Esophagus squamous epithelium (tissue), 5 donors: ENCODE data around the gene SAP25. TPM values are rescaled to one million over a fixed set of nuclear protein-coding genes. Genes with fewer than 3 reads are reported as not detected.

Source experiments
- DNase-seq: peaks from one replicate; lab custom pipeline; 2025; lab: John Stamatoyannopoulos, UW
- H3K27ac ChIP-seq, 4 donors: fragments of 200-600 bp; sonication (generic); one replicate each; pipeline ENCODE4 v1.5.1; 2016 to 2019; ENCODE audit warnings: mild to moderate bottlenecking in 1 of 4
- H3K27me3 ChIP-seq, 4 donors: fragments of 200-600 bp; sonication (generic); 1 replicate in 3 of 4; 2 replicates in 1 of 4; pipeline versions ENCODE4 v1.5.1 to v1.6.0; 2017 to 2021; ENCODE audit warnings: antibody characterized with exemption in 1 of 4
- H3K36me3 ChIP-seq, 3 donors: fragments of 200-600 bp; sonication (generic); one replicate each; pipeline ENCODE4 v1.5.1; 2016 to 2019
- H3K4me1 ChIP-seq, 3 donors: fragments of 200-600 bp; sonication (generic); one replicate each; pipeline ENCODE4 v1.5.1; 2017 to 2019
- H3K4me3 ChIP-seq, 4 donors: fragments of 200-600 bp; sonication (generic); 1 replicate in 3 of 4; 2 replicates in 1 of 4; pipeline ENCODE4 v1.5.1; 2016 to 2019; ENCODE audit warnings: mild to moderate bottlenecking in 2 of 4, moderate library complexity in 1 of 4
- H3K9me3 ChIP-seq, 3 donors: fragments of 200-600 bp; sonication (generic); one replicate each; pipeline ENCODE4 v1.5.1; 2016 to 2019
- POLR2A ChIP-seq, 4 donors: fragments of 450-650 bp; IDR thresholded peaks; one replicate each; pipeline ENCODE4 v1.6.1; 2017; ENCODE audit warnings: antibody characterized with exemption in 4 of 4, mild to moderate bottlenecking in 4 of 4, moderate library complexity in 3 of 4
- WGBS, 2 donors: methylation state at CpG; one replicate each; pipeline ENCODE4 v1.1.5; 2018; 5-methylcytosine and 5-hydroxymethylcytosine counted together
- intact Hi-C: fragments of 100-400 bp; cut with DNase I; formaldehyde crosslinking; loops from one replicate; pipeline ENCODE4 v1.15.0; 2022
- total RNA-seq, 4 donors: library from RNA; depleted of rRNA; stranded (reverse); fragments of >200 nt; gene quantifications; one replicate each; pipeline ENCODE4 v1.1.0, GENCODE V29; 2016
- TF ChIP-seq, protein P1 (sequence below), 6 experiments: fragments of 450-650 bp in 4 of 6; fragments of 200-600 bp in 2 of 6; sonication (generic) in 2 of 6; IDR thresholded peaks; one replicate each; pipeline ENCODE4 v1.5.1; 2016 to 2019; ENCODE audit warnings: antibody characterized with exemption in 6 of 6, mild to moderate bottlenecking in 4 of 6, moderate library complexity in 4 of 6
- donor health status: DM: yes; HTN: yes; CAD: no.

The SAP25 gene
- total RNA-seq, 4 donors from 2014 or later: 0.38 to 1.8 TPM; not detected in 2

DNA sequence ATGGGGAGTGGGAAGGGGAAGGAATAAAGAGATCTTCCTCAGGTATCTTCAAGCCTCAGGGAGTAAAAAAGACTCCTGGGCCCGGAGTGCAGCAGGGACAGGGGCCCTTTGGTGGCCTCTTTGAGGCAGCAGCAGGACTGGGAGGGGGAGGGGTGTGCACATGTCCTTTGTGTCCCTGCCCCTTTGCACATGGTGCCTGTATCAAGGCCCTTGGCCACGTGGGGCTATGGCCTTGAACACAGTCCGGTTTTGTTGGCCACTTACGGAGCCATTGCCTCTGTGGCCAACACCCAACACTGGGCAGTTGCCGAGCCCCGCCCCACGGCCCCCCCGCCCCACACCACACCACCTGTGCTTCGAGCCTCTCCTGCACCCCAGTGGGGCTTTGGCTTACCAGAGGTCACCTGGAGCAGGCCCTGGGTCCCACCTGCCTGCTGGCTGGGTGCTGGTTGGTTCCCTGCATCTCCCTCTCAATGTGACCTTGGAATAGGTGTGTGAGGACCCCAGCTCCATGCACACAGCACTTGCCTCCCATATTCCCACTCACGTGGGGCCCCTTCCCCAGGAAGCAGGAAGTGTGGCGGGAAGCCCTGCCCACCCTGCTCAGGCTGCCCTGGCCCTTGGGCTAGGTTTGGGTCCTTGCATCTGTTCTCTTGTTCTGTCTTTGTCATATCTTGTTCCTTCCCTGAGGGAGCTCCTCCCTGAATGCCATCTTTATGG lies 5.4 kb downstream of the SAP25 start:
- TF ChIP-seq, protein P1, sequence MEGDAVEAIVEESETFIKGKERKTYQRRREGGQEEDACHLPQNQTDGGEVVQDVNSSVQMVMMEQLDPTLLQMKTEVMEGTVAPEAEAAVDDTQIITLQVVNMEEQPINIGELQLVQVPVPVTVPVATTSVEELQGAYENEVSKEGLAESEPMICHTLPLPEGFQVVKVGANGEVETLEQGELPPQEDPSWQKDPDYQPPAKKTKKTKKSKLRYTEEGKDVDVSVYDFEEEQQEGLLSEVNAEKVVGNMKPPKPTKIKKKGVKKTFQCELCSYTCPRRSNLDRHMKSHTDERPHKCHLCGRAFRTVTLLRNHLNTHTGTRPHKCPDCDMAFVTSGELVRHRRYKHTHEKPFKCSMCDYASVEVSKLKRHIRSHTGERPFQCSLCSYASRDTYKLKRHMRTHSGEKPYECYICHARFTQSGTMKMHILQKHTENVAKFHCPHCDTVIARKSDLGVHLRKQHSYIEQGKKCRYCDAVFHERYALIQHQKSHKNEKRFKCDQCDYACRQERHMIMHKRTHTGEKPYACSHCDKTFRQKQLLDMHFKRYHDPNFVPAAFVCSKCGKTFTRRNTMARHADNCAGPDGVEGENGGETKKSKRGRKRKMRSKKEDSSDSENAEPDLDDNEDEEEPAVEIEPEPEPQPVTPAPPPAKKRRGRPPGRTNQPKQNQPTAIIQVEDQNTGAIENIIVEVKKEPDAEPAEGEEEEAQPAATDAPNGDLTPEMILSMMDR (IDR thresholded peaks at IDR 0.05): no peak
- TF ChIP-seq POLR2A (IDR thresholded peaks at IDR 0.05): no peak
- H3K27ac ChIP-seq: peak overlapping the region in 1 of 4 donors; percentile 44
- H3K27me3 ChIP-seq: peaks cover 0 to 17% (median 0%) of the 10 kb centered on the region in 4 donors
- DNase-seq: no peak
- no peak overlapping the region for H3K4me3 ChIP-seq
- H3K9me3 ChIP-seq: no peaks in the 10 kb centered on the region
- H3K4me1 ChIP-seq: peaks cover 12 to 58% (median 24%) of the 10 kb centered on the region in 3 donors
- 57 to 60% methylated on average over 2 to 7 of the region's 11 CpGs for WGBS, 2 donors
- intact Hi-C loops: no loop called here
- peaks cover 4 to 35% (median 4%) of the 10 kb centered on the region in 3 donors for H3K36me3 ChIP-seq

DNA sequence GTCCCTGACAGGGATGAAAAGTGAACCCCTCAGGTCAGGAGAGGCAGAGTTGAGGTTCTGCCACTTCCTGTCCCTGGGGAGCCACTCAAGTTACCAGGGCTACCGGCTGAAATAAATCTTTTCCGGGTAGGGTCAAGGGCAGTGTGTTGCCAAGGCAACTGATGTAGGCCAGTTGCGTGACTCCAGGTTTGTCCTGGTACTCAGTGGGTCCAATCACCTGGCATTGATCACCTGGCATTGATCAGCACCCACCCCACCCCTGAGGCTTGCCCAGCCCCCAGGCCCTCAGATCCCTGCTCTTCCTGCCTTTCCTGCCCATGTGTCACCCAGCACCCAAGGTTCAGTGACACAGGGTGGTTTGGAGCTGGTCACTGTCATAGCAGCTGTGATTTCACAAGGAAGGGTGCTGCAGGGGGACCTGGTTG lies 5.9 kb downstream of the SAP25 start:
- intact Hi-C loops: no loop called here
- H3K4me1 ChIP-seq: peaks cover 12 to 58% (median 24%) of the 10 kb centered on the region in 3 donors
- H3K27me3 ChIP-seq: peaks cover 0 to 17% (median 0%) of the 10 kb centered on the region in 4 donors
- DNase-seq: no peak
- H3K27ac ChIP-seq: peak overlapping the region in 1 of 4 donors; percentile 44
- 43 to 100% methylated on average over 1 to 3 of the region's 3 CpGs for WGBS, 2 donors
- no peaks in the 10 kb centered on the region for H3K9me3 ChIP-seq
- H3K36me3 ChIP-seq: peaks cover 4 to 37% (median 5%) of the 10 kb centered on the region in 3 donors
- TF ChIP-seq, protein P1 (IDR thresholded peaks at IDR 0.05): no peak
- TF ChIP-seq POLR2A (IDR thresholded peaks at IDR 0.05): no peak
- no peak overlapping the region for H3K4me3 ChIP-seq

DNA sequence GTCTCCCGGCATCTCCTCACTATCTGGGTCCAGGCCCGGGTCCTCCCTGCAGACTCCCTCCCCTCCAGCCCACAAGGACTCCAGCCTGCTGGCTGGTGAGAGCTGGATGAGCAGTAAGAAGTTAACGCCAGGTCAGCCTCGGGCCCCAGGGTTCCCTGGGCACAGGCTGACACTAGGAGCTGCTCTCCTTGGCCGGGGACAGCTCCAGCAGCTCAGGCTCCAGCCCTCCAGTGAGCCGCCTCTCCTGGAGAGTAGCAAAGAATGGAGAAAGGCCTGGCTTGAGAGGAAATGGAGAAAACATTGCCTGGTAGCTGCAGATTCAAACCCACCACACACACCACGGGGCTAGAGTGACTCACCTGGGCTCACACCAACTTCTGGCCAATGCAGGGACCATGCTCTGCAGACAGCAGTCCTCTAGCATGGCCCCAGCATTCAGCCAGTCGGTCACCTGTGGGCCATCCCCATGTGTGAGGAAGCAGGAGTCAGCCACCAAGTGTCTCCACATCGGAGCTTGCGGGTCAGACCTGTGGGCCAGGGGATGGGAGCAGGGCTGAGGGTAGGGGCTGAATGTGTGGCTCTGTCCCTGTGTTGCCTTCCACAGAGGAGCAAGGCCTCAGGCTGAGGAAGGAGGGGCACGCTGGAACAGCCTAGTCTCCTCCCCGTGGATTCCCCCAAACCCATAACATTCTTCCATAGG lies 6.5 kb downstream of the SAP25 start:
- peaks cover 12 to 58% (median 24%) of the 10 kb centered on the region in 3 donors for H3K4me1 ChIP-seq
- DNase-seq: no peak

DNA sequence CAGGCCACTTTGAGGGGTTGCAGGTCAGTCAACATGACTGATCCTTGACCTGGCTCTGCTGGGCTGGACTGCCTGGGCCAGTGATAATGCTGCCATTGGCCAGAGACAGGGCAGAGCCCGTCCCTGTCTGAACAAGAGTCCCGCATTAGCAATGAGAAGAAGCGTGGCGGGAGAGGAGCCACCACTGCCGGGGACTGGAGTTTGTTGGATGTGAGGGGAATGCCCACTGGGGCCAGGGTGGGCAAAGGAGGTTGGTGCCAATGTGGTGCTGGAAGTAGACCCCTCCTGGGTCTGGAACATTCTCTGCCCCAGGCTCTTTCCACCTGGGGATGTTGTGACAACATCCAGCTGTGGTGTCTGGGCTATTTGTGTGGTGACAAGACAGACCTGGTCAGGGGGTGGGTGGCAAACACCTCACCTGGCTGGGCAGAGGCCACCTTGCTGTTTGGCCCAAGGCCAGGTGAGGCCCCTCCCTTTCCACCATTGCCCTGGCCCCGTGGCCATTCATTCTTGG lies 7.6 kb downstream of the SAP25 start:
- WGBS, 2 donors: 78 to 84% methylated on average over 4 to 6 of the region's 6 CpGs
- DNase-seq: no peak
- no peak overlapping the region for H3K27ac ChIP-seq
- intact Hi-C loops: no loop called here
- TF ChIP-seq, protein P1 (IDR thresholded peaks at IDR 0.05): no peak
- TF ChIP-seq POLR2A (IDR thresholded peaks at IDR 0.05): no peak
- H3K36me3 ChIP-seq: peaks cover 4 to 53% (median 15%) of the 10 kb centered on the region in 3 donors
- no peaks in the 10 kb centered on the region for H3K9me3 ChIP-seq
- H3K4me1 ChIP-seq: peaks cover 12 to 55% (median 24%) of the 10 kb centered on the region in 3 donors
- H3K27me3 ChIP-seq: peaks cover 0 to 13% (median 0%) of the 10 kb centered on the region in 4 donors
- no peak overlapping the region for H3K4me3 ChIP-seq

More for the DNA sequence above, 6.5 kb downstream of the SAP25 start:
- TF ChIP-seq, protein P1 (IDR thresholded peaks at IDR 0.05): no peak
- no peak for TF ChIP-seq POLR2A (IDR thresholded peaks at IDR 0.05)
- Histone ChIP-seq H3K4me3 (no peak overlapping the region), H3K36me3 (peaks cover 4 to 43% (median 11%) of the 10 kb centered on the region in 3 donors), H3K9me3 (no peaks in the 10 kb centered on the region), H3K27me3 (peaks cover 0 to 17% (median 0%) of the 10 kb centered on the region in 4 donors), H3K27ac (peak overlapping the region in 1 of 4 donors; percentile 44)
- 48 to 77% methylated on average over 3 to 5 of the region's 12 CpGs for WGBS, 2 donors
- intact Hi-C loops: no loop called here
